Measurements from ENCODE around the gene UBR2. TPM values are rescaled to one million over a fixed set of nuclear protein-coding genes. Genes with fewer than 3 reads are reported as not detected.
"Not testable (repeated sequence)": the region's sequence is repeated elsewhere in the genome, so short reads cannot be mapped to it uniquely, and the experiment has no call there.

Gene UBR2
- total RNA-seq, 1 experiment from 2014 or later, result 16.3 TPM

GRCh38 chr6:42555477-42556457 lies 8.1 kb upstream of the UBR2 start:
- DNase-seq (ENCODE audit: low spot score), result peak; percentile 61

GRCh38 chr6:42556462-42556861 lies 7.4 kb upstream of the UBR2 start:
- DNase-seq (ENCODE audit: low spot score), result peak; percentile 33

- DNase-seq (ENCODE audit: low spot score), result not testable (repeated sequence)
These were observed 4.6 kb upstream of the UBR2 start for GRCh38 chr6:42559276-42559675.

GRCh38 chr6:42561986-42562385 lies 1.8 kb upstream of the UBR2 start:
- DNase-seq (ENCODE audit: low spot score), result no peak

- no peak for DNase-seq (ENCODE audit: low spot score)
These were observed 932 bp upstream of the UBR2 start for GRCh38 chr6:42562788-42563405.

GRCh38 chr6:42564506-42564825 lies 637 bp downstream of the UBR2 start:
- DNase-seq (ENCODE audit: low spot score), result peak; percentile 10

- no peak for DNase-seq (ENCODE audit: low spot score)
These were observed 2.2 kb downstream of the UBR2 start for GRCh38 chr6:42565823-42566613.

- DNase-seq (ENCODE audit: low spot score), result no peak
These were observed 2.9 kb downstream of the UBR2 start for GRCh38 chr6:42566614-42567208.

GRCh38 chr6:42567237-42567636 lies 3.4 kb downstream of the UBR2 start:
- DNase-seq (ENCODE audit: low spot score), result not testable (repeated sequence)

GRCh38 chr6:42569102-42570028 lies 5.5 kb downstream of the UBR2 start:
- peak; percentile 76 for DNase-seq (ENCODE audit: low spot score)

- DNase-seq (ENCODE audit: low spot score), result no peak
These were observed 7.9 kb downstream of the UBR2 start for GRCh38 chr6:42571611-42572342.

- DNase-seq (ENCODE audit: low spot score), result no peak
These were observed 8.7 kb downstream of the UBR2 start for GRCh38 chr6:42572523-42572922.

GRCh38 chr6:42576538-42576937 lies 12.7 kb downstream of the UBR2 start:
- not testable (repeated sequence) for DNase-seq (ENCODE audit: low spot score)

GRCh38 chr6:42598300-42598699 lies 34.5 kb downstream of the UBR2 start:
- no peak for DNase-seq (ENCODE audit: low spot score)

- no peak for DNase-seq (ENCODE audit: low spot score)
These were observed 35.7 kb downstream of the UBR2 start for GRCh38 chr6:42599558-42599957.

- no peak for DNase-seq (ENCODE audit: low spot score)
These were observed 40.3 kb downstream of the UBR2 start for GRCh38 chr6:42604150-42604549.

- DNase-seq (ENCODE audit: low spot score), result not testable (repeated sequence)
These were observed 40.9 kb downstream of the UBR2 start for GRCh38 chr6:42604699-42605098.

GRCh38 chr6:42610416-42610815 lies 46.6 kb downstream of the UBR2 start:
- DNase-seq (ENCODE audit: low spot score), result no peak

- DNase-seq (ENCODE audit: low spot score), result no peak
These were observed 51.7 kb downstream of the UBR2 start for GRCh38 chr6:42615518-42615917.

- DNase-seq (ENCODE audit: low spot score), result no peak
These were observed 52.9 kb downstream of the UBR2 start for GRCh38 chr6:42616716-42617115.

All from A172 (cell line).